Measurements from ENCODE around the gene SLC2A8.

Gene SLC2A8

DNA sequence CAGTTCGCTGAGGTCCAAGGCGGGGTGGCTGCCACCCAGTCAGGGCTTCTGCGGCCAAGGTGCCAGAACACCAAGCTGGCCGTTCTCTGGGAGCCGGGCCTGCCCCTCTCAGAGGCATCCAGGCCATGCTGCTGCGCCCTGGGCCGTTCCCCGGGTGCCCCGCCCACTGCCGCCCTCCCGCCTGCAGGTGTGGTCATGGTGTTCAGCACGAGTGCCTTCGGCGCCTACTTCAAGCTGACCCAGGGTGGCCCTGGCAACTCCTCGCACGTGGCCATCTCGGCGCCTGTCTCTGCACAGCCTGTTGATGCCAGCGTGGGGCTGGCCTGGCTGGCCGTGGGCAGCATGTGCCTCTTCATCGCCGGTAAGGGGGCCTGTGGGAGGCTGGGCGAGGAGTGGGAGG lies 7.7 kb downstream of the SLC2A8 start:
- DNase-seq = no peak

DNA sequence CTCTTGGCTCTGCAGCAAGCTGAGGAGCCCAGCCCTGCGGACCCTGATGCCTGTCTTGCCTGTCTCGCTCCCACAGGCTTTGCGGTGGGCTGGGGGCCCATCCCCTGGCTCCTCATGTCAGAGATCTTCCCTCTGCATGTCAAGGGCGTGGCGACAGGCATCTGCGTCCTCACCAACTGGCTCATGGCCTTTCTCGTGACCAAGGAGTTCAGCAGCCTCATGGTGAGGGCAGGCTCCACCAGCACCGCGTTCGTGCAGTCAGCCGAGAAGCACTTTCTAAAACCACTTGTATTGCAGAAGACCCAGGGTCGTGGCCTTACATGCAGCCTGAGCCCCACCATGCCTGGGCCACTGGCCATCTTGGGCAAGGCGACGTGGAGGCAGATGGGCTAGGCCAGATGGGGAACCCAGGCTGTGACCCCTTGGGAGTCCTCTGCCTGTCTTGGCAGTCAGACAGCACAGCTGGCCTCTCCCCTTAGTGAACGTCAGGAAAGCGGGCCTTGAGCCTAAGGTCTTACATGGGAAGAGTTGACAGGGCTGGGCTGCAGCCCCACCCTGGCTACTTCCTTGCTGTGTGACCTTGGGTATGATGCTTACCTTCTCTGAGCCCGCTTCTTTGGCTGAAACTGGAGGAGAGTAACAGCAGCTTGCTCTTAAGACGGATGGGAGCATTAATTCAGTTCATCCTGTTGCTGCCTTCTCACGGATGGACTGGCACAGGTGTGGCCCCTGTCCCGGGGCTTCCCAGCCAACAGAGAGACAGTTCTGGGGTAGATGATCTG lies 8.6 kb downstream of the SLC2A8 start:
- no peak for DNase-seq

DNA sequence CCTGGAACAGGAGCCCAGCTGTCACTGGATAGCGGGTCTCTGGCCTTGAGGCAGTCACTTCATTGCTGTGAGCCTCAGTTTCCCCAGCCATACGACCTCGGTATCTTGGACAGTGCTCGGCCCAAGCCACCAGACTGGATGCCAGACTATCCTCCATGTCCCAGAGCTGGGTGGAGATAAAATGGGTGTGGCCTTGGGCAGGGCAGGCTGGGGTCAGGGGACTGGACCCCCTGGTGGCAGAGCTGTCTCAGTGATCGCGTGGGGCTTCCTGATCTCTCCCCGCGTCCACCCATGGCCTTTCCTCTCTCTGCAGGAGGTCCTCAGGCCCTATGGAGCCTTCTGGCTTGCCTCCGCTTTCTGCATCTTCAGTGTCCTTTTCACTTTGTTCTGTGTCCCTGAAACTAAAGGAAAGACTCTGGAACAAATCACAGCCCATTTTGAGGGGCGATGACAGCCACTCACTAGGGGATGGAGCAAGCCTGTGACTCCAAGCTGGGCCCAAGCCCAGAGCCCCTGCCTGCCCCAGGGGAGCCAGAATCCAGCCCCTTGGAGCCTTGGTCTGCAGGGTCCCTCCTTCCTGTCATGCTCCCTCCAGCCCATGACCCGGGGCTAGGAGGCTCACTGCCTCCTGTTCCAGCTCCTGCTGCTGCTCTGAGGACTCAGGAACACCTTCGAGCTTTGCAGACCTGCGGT lies 10.0 kb downstream of the SLC2A8 start:
- no peak for DNase-seq

DNA sequence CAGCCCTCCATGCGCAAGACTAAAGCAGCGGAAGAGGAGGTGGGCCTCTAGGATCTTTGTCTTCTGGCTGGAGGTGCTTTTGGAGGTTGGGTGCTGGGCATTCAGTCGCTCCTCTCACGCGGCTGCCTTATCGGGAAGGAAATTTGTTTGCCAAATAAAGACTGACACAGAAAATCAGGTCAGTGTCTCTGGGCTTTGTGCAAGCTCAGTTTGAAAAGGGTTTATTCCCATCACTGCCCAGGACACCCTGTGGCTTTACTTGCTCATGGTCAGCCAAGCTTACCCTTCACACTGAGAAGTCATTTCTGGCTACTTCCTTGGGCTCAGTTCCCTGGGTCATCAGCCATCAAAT lies 10.5 kb downstream of the SLC2A8 start:
- no peak for DNase-seq

- DNase-seq = no peak
Observed at GRCh38 chr9:127411122-127411521, 14.2 kb downstream of the SLC2A8 start.

DNA sequence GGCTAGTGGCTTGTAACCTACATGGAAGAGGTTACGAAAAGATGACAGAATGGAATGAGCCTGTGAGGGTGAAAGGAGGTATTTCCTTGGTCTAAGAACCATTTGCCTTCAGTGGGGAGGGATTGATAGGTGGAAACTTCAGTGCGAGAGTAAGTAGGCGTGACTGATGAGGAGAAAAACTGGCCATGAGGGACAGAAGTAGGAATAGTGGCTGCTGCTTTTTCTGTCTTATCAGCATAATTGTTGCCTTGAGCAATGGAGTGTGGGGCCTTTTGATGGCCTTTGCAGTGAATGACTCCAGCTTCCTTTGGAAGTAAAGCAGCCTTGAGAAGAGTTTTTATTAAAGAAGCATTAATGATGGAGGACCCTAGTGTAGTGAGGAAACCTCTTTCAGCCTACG lies 18.2 kb downstream of the SLC2A8 start:
- no peak for DNase-seq

DNA sequence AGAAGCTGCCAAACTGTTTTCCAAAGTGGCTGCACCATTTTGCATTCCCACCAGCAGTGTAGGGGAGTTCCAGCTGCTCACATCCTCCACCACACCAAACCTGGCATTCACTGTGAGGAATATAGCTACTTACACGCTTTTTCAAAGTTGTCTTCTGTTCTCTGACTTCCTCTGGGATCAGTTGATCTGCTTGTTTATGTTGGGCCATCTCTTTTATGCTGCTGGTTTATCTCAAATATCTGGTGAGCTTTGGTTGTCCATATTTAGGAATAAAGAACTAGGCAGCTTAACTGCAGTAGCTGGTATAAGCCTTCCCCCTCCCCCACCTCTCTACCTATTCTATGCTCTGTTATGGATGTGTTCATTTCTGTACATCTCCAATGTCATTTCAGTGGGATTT lies 18.7 kb downstream of the SLC2A8 start:
- no peak for DNase-seq

DNA sequence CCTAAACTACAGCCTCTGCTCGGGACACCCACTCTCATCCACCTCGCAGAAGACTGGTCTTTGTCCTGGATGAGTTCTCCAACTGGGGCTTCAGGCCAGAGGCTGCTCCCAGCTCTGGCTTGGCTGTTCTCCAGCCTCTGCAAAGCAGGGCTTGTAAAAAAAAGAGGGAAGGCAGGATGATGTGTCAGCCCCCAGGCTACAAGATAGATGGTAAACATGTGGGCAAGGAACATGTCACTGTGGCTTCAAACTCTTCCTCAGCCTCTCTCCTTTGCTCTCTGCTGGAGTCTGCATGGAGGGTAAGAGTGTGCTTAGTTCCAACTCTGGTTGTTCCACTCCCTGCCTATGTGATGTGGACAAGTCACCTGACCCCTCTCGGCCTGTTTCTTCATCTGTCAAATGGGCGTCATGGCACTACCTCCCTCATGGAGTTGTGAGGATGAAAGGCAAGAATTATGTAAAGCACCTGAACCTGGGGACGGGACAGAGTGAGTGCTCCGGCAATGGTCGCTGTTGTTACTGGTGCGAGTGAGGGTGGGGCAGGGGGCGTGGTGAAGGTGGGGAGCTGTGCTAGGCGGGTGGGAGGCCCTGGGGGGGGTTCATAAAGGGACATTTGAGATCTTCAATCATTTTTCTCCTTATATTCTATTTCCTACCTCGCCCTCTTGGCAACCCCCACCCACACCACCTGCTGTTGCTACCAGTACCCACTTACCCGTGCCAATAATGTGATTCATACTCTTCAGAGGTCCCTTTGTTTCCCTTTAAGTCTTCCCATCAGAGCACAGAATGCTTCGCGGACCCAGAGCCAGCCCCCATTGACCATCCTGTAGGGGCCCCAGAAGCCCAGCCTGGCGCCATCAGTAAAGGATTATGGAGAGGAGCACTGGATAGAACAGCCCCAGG lies 20.4 kb downstream of the SLC2A8 start:
- DNase-seq = no peak

- DNase-seq = no peak
Observed at GRCh38 chr9:127418037-127418471, 21.1 kb downstream of the SLC2A8 start.

- DNase-seq = no peak
Observed at GRCh38 chr9:127419348-127419747, 22.4 kb downstream of the SLC2A8 start.

- DNase-seq = no peak
Observed at GRCh38 chr9:127421057-127421456, 24.1 kb downstream of the SLC2A8 start.

DNA sequence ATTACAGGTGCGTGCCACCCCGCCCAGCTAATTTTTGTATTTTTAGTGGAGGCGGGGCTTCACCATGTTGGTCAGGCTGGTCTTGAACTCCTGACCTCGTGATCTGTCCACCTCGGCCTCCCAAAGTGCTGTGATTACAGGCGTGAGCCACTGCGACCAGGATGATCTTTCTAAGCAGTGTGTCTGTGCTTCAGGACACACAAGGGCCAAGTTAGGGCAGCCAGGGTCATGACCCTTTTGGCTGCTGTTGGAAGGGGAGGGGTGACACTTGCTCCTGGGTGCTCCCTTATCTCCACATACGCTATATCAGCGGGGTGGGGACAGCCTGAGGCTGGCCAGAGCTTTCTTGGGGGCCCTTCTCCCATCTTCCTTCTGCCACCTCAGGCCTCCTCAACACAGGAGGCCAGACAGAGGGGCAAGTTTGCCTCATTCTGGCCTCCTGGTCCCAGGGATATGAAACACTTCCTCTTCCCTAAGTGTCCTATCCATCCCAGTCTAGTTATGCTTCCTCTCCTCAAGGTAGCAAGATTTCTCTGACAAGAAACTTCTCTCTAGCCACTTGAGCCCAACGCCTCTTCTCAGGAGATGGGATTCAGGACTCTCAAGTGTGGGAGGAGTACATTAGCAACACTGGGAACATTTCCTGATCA lies 25.3 kb downstream of the SLC2A8 start:
- DNase-seq = no peak

- DNase-seq = no peak
Observed at GRCh38 chr9:127422787-127423186, 25.8 kb downstream of the SLC2A8 start.

DNA sequence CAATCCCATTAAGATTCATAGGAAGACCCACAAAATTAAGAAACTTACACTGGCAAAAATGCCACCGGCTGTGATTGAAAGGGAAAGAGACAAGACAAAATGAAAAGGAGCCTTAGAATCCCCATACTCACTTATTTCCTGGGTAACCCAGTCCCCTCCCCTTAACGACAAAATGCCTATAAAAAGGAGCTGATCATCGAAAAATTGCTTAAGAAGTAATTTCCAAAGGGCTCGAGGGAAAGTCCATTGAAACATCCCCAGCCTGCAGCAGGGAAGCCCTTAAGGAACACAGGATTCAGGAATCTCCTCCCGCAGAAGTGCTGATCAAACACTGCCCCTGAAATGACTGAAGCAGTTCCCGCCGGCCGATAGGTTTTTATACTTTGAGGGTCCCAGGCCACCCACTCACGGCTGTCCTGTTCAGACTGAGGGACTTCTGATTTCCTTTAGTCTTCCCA lies 26.5 kb downstream of the SLC2A8 start:
- no peak for DNase-seq

GRCh38 chr9:127423934-127424675 lies 27.1 kb downstream of the SLC2A8 start, which contains the start of gene ZNF79:
ZNF79 (plus strand) TSS chr9:127424382; CDS start chr9:127424788, 406 bp downstream.
- peak; percentile 81 for DNase-seq

- DNase-seq = no peak
Observed at GRCh38 chr9:127424676-127424999, 27.7 kb downstream of the SLC2A8 start.

- DNase-seq = no peak
Observed at GRCh38 chr9:127426756-127427155, 29.8 kb downstream of the SLC2A8 start.

DNA sequence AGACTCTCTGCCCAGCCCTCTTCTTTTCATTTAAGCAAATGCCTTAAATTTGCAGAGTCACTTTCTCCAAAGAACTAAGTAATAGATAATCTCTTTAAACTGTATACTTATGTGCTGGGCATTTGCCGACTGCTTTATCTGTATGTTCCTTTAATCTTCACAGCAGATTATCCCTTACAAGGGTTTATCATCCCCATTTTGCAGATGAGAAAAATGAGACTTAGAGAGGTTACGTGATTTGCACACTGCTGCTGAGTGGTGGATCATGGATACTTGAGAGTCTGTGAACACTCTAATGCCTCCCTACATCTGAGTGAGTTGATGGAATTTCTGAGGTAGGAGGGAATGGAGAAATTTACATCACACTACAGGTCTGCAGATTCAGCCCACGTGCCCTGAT lies 31.4 kb downstream of the SLC2A8 start:
- DNase-seq = no peak

DNA sequence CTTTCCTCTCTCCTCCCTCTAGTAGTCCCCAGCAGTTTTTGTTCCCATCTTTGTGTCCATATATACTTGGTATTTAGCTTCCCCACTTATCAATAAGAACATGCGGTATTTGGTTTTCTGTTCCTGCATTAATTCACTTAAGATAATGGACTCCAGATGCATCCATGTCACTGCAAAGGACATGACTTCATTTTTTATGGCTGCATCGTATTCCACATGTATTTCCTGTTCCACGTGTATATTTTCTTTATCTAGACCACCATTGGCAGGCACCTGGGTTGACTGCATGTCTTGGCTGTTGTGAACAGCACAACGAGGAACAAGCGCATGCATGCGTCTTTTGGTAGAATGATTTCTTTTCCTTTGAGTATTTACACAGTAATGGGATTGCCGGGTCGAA lies 33.4 kb downstream of the SLC2A8 start:
- no peak for DNase-seq

DNA sequence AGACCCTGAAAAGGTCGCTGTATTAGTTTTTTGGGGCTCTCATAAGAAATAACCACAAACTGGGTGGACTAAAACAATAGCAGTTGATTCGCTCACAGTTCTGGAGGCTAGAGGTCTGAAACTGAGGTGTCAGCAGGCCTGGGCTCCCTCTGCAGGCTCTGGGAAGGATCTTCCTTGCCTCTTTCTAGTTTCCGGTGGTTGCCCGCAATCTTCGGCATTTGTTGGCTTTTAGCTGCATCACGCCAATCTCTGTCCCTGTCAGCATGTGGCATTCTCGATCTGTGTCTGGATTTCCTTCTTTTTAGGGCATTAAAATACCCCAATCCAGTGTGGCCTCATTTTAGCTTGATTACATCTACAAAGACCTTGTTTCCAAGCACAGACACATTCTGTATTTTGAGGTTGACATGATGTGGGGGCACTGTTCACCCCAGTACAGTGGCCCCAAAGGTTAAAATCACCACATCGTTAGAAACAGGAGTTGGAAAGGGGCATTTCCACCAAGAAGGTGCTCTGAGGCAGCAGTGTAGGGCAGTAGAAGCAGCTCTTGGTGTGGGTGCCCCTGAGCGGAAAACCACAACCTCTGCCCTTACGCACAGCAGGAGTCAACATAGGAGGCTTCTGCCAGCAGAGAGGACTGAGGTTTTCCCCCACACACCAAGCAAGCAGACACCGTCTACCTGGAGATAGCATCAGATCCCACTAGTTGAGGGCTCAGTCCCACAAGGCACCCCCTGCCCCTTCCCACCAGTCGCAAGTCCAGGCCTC lies 40.7 kb downstream of the SLC2A8 start:
- no peak for DNase-seq

- no peak for DNase-seq
Observed at GRCh38 chr9:127438394-127438793, 41.4 kb downstream of the SLC2A8 start.

Measured in DMS153 (cell line).